ENCODE data around the gene BFSP2.

The BFSP2 gene

DNA sequence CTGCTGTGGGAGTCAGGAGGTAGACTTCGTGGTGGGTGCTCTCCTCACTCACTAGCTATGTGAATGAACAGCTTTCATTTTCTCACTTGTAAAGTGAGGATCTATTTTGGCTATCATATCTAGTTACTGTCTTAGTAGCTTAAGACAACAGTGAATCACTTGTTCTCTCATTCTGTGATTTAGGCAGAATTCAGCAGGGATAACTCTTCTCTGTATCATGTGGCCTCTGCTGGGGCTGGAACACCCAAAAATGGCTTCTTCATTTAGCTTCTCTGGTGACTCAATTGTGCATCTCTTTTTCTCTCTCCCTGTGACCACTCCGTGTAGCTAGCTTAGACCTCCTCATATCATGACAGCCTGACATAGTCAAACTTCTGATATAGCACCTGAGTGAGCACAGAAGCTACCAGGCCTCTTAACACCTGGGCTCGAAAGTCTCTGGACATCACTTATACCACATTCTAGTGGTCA lies 68.4 kb downstream of the BFSP2 start:
- Histone ChIP-seq H4K20me1 (ENCODE audit: insufficient read depth, low read length) (no peaks in the 10 kb centered on the region), H3K9me2 (ENCODE audit: low read depth, low read length) (no peaks in the 10 kb centered on the region), H2AFZ (ENCODE audit: low read length) (no peak overlapping the region), H3K27ac (ENCODE audit: low read depth, low read length, poor library complexity, severe bottlenecking) (peak overlapping the region; percentile 98), H3K9ac (ENCODE audit: low read length) (peak overlapping the region; percentile 41), H3K4me3 (ENCODE audit: low read depth, low read length, poor library complexity, severe bottlenecking) (peak overlapping the region; percentile 28), H3K9me3 (ENCODE audit: low read length) (no peaks in the 10 kb centered on the region), H3F3A (ENCODE audit: insufficient read depth, low read length) (peaks cover 4% of the 10 kb centered on the region; the same call in 1 of the 2 replicates), H3K79me2 (ENCODE audit: insufficient read depth, low read length) (peaks cover 7% of the 10 kb centered on the region; the same call in 1 of the 2 replicates), H3K4me2 (ENCODE audit: low read length) (peak overlapping the region; percentile 70), H3K36me3 (ENCODE audit: insufficient read depth, low read length) (0 out of 2 replicates have a peak, but pooled peaks cover 9% of the 10 kb centered on the region), H3K4me1 (ENCODE audit: insufficient read depth, low read length, severe bottlenecking) (peaks cover 83% of the 10 kb centered on the region), H3K27me3 (ENCODE audit: insufficient read depth, low read length) (no peaks in the 10 kb centered on the region)
- TF ChIP-seq, protein P1, sequence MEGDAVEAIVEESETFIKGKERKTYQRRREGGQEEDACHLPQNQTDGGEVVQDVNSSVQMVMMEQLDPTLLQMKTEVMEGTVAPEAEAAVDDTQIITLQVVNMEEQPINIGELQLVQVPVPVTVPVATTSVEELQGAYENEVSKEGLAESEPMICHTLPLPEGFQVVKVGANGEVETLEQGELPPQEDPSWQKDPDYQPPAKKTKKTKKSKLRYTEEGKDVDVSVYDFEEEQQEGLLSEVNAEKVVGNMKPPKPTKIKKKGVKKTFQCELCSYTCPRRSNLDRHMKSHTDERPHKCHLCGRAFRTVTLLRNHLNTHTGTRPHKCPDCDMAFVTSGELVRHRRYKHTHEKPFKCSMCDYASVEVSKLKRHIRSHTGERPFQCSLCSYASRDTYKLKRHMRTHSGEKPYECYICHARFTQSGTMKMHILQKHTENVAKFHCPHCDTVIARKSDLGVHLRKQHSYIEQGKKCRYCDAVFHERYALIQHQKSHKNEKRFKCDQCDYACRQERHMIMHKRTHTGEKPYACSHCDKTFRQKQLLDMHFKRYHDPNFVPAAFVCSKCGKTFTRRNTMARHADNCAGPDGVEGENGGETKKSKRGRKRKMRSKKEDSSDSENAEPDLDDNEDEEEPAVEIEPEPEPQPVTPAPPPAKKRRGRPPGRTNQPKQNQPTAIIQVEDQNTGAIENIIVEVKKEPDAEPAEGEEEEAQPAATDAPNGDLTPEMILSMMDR (IDR thresholded peaks at IDR 0.05; ENCODE audit: low read length) = no peak
- no peak for TF ChIP-seq EZH2 (IDR thresholded peaks at IDR 0.05; ENCODE audit: borderline replicate concordance, low read length)

DNA sequence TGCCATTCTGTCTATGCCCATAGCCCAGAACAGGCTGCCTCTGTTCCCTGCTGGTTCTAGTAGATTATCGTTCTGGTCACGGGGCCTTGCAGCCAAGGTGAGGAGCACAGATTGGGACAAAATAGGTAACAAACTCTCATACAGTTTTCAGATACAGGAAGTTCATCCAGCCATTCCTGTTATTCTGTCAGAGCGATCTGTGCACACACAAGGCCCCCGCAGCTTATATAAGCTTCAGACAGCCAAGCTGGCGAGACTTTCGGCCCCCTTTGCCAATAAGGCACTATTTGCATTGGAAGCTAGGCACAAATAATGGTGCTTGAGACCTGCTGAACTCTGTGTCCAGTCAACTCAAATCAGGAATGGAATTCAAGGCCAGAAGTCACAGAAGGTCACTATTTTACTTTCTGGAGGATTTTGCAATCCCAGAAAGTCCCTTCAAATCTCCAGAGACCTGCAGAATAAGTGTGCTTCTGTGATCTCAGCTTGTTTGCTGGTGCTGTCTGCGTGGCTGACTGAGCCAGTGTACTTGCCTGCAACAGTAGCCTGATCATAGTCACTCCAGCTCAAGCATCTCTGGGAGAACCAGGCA lies 69.4 kb downstream of the BFSP2 start:
- Histone ChIP-seq H4K20me1 (ENCODE audit: insufficient read depth, low read length) (no peaks in the 10 kb centered on the region), H3K36me3 (ENCODE audit: insufficient read depth, low read length) (0 out of 2 replicates have a peak, but pooled peaks cover 9% of the 10 kb centered on the region), H3K4me1 (ENCODE audit: insufficient read depth, low read length, severe bottlenecking) (peaks cover 83% of the 10 kb centered on the region), H3K27ac (ENCODE audit: low read depth, low read length, poor library complexity, severe bottlenecking) (peak overlapping the region; percentile 98), H3K27me3 (ENCODE audit: insufficient read depth, low read length) (no peaks in the 10 kb centered on the region), H3K79me2 (ENCODE audit: insufficient read depth, low read length) (peaks cover 7% of the 10 kb centered on the region; the same call in 1 of the 2 replicates), H3F3A (ENCODE audit: insufficient read depth, low read length) (peaks cover 4% of the 10 kb centered on the region; the same call in 1 of the 2 replicates), H3K9ac (ENCODE audit: low read length) (peak overlapping the region; percentile 41), H3K4me2 (ENCODE audit: low read length) (peak overlapping the region; percentile 70; the same call in 1 of the 2 replicates), H3K9me3 (ENCODE audit: low read length) (no peaks in the 10 kb centered on the region), H3K4me3 (ENCODE audit: low read depth, low read length, poor library complexity, severe bottlenecking) (no peak overlapping the region), H3K9me2 (ENCODE audit: low read depth, low read length) (no peaks in the 10 kb centered on the region), H2AFZ (ENCODE audit: low read length) (no peak overlapping the region)
- TF ChIP-seq EZH2 (IDR thresholded peaks at IDR 0.05; ENCODE audit: borderline replicate concordance, low read length) = no peak
- TF ChIP-seq, protein P1 (IDR thresholded peaks at IDR 0.05; ENCODE audit: low read length) = no peak

DNA sequence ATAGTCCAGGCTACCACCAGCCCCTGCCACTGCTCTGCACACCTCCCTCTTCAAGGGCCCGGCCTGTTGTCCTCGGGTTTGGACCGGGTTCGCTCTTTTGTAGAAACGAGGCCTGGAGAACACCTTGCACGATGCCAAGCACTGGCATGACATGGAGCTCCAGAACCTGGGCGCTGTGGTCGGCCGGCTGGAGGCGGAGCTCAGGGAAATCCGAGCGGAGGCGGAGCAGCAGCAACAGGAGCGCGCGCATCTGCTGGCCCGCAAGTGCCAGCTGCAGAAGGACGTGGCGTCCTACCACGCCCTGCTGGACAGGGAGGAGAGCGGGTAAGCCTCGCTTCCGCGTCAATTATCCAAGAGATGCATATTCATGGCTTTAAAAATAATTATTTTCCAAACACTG lies 72.4 kb downstream of the BFSP2 start:
- H3K9me2 ChIP-seq (ENCODE audit: low read depth, low read length) = no peaks in the 10 kb centered on the region
- no peak for TF ChIP-seq EZH2 (IDR thresholded peaks at IDR 0.05; ENCODE audit: borderline replicate concordance, low read length)
- TF ChIP-seq, protein P1 (IDR thresholded peaks at IDR 0.05; ENCODE audit: low read length) = no peak
- no peak overlapping the region for H3K9ac ChIP-seq (ENCODE audit: low read length)
- no peaks in the 10 kb centered on the region for H4K20me1 ChIP-seq (ENCODE audit: insufficient read depth, low read length)
- no peaks in the 10 kb centered on the region for H3K9me3 ChIP-seq (ENCODE audit: low read length)
- H3K27ac ChIP-seq (ENCODE audit: low read depth, low read length, poor library complexity, severe bottlenecking) = peak overlapping the region; percentile 98
- H3K4me2 ChIP-seq (ENCODE audit: low read length) = no peak overlapping the region
- H3F3A ChIP-seq (ENCODE audit: insufficient read depth, low read length) = peaks cover 10% of the 10 kb centered on the region
- no peaks in the 10 kb centered on the region for H3K27me3 ChIP-seq (ENCODE audit: insufficient read depth, low read length)
- H3K4me3 ChIP-seq (ENCODE audit: low read depth, low read length, poor library complexity, severe bottlenecking) = no peak overlapping the region
- 0 out of 2 replicates have a peak, but pooled peaks cover 9% of the 10 kb centered on the region for H3K36me3 ChIP-seq (ENCODE audit: insufficient read depth, low read length)
- H3K79me2 ChIP-seq (ENCODE audit: insufficient read depth, low read length) = no peaks in the 10 kb centered on the region
- peaks cover 83% of the 10 kb centered on the region for H3K4me1 ChIP-seq (ENCODE audit: insufficient read depth, low read length, severe bottlenecking)
- no peak overlapping the region for H2AFZ ChIP-seq (ENCODE audit: low read length)
